Measurements from ENCODE around the gene ANKRD39.

DNA sequence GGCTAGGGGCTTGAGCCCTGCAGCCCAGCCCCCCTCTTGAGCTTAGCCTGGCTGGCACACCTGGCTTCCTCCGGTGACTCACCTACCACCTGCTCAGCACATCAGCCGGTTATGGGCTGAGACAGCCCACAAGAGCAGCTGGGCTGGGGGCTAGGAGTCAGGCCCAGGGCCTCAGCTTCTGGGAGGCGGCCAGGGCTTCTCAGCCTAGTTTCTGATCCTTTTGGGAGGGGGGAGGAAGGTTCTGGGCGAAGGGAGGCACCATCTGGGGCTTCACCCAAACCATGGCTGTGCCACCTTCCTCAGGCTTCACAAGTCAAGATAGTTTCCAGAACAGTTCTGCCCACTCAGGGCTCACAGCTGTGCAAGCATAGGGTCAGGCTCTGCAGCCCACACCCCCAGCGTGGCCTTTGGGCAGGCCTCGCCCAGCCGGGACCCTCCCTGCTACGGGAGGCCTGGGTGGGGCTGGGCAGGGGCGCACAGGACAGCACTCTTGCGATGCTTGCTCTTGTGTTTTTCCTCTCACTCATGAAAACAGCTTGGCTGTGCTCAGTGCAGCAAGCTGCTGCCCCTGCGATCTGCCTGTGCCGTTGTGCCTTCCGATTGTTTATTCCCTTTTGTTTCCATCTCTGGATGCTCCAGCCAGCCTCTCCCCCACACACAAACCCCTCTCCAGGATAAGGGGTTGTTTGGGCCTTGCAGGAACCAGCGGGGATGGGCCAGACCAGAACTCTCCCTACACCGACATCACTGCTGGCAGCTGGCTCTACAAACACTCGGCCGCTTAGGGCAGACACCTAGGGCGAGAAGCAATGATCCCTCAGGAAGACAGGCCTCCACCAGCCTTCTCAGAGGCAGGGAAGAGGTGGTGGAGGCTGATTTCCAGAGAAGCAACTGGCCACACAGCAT is 38.2 kb upstream of the ANKRD39 start:
- TF ChIP-seq, protein P1, sequence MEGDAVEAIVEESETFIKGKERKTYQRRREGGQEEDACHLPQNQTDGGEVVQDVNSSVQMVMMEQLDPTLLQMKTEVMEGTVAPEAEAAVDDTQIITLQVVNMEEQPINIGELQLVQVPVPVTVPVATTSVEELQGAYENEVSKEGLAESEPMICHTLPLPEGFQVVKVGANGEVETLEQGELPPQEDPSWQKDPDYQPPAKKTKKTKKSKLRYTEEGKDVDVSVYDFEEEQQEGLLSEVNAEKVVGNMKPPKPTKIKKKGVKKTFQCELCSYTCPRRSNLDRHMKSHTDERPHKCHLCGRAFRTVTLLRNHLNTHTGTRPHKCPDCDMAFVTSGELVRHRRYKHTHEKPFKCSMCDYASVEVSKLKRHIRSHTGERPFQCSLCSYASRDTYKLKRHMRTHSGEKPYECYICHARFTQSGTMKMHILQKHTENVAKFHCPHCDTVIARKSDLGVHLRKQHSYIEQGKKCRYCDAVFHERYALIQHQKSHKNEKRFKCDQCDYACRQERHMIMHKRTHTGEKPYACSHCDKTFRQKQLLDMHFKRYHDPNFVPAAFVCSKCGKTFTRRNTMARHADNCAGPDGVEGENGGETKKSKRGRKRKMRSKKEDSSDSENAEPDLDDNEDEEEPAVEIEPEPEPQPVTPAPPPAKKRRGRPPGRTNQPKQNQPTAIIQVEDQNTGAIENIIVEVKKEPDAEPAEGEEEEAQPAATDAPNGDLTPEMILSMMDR (IDR thresholded peaks at IDR 0.05): no peak
- TF ChIP-seq POLR2A (IDR thresholded peaks at IDR 0.05) (no peak), POLR2AphosphoS5 (IDR thresholded peaks at IDR 0.05) (no peak), EP300 (IDR thresholded peaks at IDR 0.05) (no peak)
